Lower lobe of right lung (tissue), 2 donors: ENCODE results near the gene ASB7. TPM values are rescaled to one million over a fixed set of nuclear protein-coding genes. Genes with fewer than 3 reads are reported as not detected.

ENCODE experiments used
- ATAC-seq, 2 donors: fragments of 200-7000 bp; cut with Tn5 transposase; one replicate each; pipeline ENCODE4 v1.9.1; 2020 to 2022; ENCODE audit warnings: mild to moderate bottlenecking in 2 of 2, moderate library complexity in 2 of 2
- DNase-seq: peaks from one replicate; pipeline ENCODE4 v3.0.0-alpha.2; 2020
- H3K27ac ChIP-seq: fragments of 200-600 bp; one replicate; pipeline ENCODE4 v1.8.0; 2022
- H3K27me3 ChIP-seq: fragments of 200-600 bp; one replicate; pipeline ENCODE4 v1.8.0; 2022; ENCODE audit warnings: low read depth
- H3K36me3 ChIP-seq: fragments of 200-600 bp; one replicate; pipeline ENCODE4 v1.8.0; 2022; ENCODE audit warnings: mild to moderate bottlenecking
- H3K4me1 ChIP-seq: fragments of 200-600 bp; one replicate; pipeline ENCODE4 v1.8.0; 2022
- H3K4me3 ChIP-seq: fragments of 200-600 bp; one replicate; pipeline ENCODE4 v1.8.0; 2022; ENCODE audit warnings: mild to moderate bottlenecking
- H3K9me3 ChIP-seq: fragments of 200-600 bp; one replicate; pipeline ENCODE4 v1.8.0; 2022
- intact Hi-C: fragments of 100-400 bp; cut with DNase I; formaldehyde crosslinking; loops from one replicate; pipeline ENCODE4 v1.11.0; 2022
- total RNA-seq: library from RNA; stranded (reverse); fragmentation: NEBNext Ultra II Directional; extraction: Animal tissue kit (Norgen Biotek cat#: 25700); gene quantifications from one replicate; pipeline ENCODE4 v1.2.1, GENCODE V29; 2021
- TF ChIP-seq, protein P1 (sequence below): fragments of 200-600 bp; IDR thresholded peaks from one replicate; pipeline ENCODE4 v1.8.0; 2022; ENCODE audit warnings: antibody characterized with exemption, mild to moderate bottlenecking
- donor health status: DM: no; HTN: yes; CAD: no; lungs with severe emphysema.

The ASB7 gene
- total RNA-seq, 1 donor from 2014 or later: 14.3 TPM

DNA sequence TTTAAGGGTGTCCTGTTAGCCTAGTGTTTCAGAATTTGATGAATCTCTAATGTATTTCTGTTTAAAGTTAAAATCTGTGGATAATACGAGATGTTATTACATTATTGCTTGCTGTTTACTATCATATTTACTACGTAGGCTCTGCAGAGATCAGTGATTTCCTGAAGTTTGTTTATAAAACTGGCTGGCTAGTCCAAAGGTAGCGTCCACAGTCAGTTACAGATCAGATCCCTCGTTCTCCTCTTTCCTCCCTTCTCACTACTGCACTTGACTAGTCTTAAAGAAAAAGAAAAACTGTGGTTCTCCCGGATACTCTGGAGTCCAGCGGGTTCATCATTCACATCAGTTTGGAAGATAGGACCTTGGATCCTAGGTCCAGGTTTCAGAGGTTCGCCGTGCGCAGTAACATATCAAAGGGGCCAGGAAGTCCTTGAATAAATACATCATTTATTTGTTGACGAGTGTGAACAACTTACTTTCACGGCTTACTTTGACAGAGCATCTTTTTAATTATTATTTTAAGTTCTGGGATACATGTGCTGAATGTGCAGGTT is 35.9 kb downstream of the ASB7 start:
- peaks cover 12% of the 10 kb centered on the region for H3K4me1 ChIP-seq

DNA sequence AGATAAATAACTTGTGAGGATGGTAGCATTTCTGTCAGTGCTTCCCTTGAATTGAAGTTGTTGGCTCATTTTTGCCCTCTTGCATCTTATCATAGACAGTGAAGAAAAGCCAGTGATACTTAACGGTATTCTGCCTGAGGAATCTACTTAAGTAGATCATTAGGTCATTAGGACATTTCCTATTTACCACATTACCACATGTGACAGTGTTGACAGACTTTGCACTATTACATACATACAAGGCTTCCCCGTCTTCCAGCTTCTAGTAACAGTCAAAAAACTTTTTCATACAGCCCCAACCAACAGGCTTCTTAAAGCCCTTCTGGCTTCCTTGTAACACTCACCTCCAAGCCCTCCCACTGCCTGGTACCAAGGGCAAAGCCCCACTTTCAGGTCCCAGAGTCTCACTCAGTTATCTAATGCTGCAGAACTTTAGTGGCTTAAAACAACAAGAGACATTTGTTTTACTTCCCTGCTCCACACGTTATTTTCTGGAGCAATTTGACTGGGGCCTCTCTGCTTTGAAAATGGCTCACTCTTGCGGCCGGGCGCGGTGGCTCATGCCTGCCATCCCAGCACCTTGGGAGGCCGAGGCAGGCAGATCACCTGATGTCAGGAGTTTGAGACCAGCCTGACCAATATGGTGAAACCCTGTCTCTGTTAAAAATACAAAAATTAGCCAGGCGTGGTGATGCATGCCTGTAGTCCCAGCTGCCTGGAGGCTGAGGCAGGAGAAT is 40.0 kb downstream of the ASB7 start:
- intact Hi-C loops: no loop called here
- Histone ChIP-seq H3K9me3 (no peaks in the 10 kb centered on the region), H3K27ac (no peak overlapping the region), H3K4me1 (peaks cover 12% of the 10 kb centered on the region), H3K36me3 (peaks cover 3% of the 10 kb centered on the region), H3K27me3 (no peaks in the 10 kb centered on the region), H3K4me3 (no peak overlapping the region)
- TF ChIP-seq, protein P1, sequence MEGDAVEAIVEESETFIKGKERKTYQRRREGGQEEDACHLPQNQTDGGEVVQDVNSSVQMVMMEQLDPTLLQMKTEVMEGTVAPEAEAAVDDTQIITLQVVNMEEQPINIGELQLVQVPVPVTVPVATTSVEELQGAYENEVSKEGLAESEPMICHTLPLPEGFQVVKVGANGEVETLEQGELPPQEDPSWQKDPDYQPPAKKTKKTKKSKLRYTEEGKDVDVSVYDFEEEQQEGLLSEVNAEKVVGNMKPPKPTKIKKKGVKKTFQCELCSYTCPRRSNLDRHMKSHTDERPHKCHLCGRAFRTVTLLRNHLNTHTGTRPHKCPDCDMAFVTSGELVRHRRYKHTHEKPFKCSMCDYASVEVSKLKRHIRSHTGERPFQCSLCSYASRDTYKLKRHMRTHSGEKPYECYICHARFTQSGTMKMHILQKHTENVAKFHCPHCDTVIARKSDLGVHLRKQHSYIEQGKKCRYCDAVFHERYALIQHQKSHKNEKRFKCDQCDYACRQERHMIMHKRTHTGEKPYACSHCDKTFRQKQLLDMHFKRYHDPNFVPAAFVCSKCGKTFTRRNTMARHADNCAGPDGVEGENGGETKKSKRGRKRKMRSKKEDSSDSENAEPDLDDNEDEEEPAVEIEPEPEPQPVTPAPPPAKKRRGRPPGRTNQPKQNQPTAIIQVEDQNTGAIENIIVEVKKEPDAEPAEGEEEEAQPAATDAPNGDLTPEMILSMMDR: no peak
- ATAC-seq (peak in 1 of 2 donors; percentile 21), DNase-seq (no peak)

More for the DNA sequence above, 35.9 kb downstream of the ASB7 start:
- no peak for ATAC-seq
- Histone ChIP-seq H3K4me3 (no peak overlapping the region), H3K27me3 (no peaks in the 10 kb centered on the region), H3K9me3 (no peaks in the 10 kb centered on the region), H3K27ac (no peak overlapping the region), H3K36me3 (no peaks in the 10 kb centered on the region)
- TF ChIP-seq, protein P1: no peak
- no peak for DNase-seq
- intact Hi-C loops: loop anchor here (10.0 kb wide), 1 partner anchor 367 kb away; no protein-coding TSS in a partner anchor

DNA sequence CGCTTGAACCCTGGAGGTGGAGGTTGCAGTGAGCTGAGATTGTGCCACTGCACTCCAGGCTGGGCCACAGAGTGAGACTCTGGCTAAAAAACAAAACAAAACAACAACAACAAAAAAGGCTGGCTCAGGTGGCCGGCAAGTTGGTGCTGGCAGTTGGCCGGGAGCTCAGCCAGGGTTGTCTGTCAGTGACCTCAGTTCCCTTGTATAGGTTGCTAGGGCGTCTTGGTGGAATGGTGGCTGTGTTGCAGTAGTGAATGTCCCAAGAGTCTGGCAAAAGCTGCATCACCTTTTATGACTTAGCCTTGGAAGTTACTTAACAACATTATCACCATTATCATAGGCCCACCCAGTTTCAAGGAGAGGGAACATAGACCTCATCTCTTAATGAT is 40.6 kb downstream of the ASB7 start:
- DNase-seq (no peak), ATAC-seq (no peak)
- TF ChIP-seq, protein P1: no peak

DNA sequence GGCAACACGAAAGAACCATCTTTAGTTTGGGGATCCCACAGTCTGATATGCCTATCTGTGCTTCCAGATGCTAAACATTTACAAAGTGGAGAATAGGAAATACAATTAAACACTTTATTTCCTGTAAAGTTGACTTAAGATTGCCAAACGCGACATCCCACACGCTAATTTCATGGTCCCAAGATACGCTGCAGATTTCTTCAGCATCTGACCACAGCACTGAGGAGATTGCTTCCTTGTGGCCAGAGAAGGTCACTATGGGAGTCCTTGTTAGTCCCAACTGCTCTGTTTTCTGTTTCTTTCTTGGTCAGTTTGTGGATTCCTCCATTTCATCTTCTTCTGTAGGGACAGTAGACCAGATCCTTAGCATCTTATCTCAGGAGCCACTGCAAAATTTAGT is 43.3 kb downstream of the ASB7 start:
- Histone ChIP-seq H3K4me1 (peaks cover 12% of the 10 kb centered on the region), H3K27ac (no peak overlapping the region), H3K9me3 (no peaks in the 10 kb centered on the region), H3K4me3 (no peak overlapping the region), H3K27me3 (no peaks in the 10 kb centered on the region), H3K36me3 (peaks cover 16% of the 10 kb centered on the region)
- DNase-seq: no peak
- TF ChIP-seq, protein P1: no peak
- intact Hi-C loops: no loop called here
- no peak for ATAC-seq

More for the DNA sequence above, 40.6 kb downstream of the ASB7 start:
- no peaks in the 10 kb centered on the region for H3K27me3 ChIP-seq
- intact Hi-C loops: no loop called here
- no peak overlapping the region for H3K4me3 ChIP-seq
- no peak overlapping the region for H3K27ac ChIP-seq
- H3K4me1 ChIP-seq: peaks cover 12% of the 10 kb centered on the region
- H3K9me3 ChIP-seq: no peaks in the 10 kb centered on the region
- H3K36me3 ChIP-seq: peaks cover 8% of the 10 kb centered on the region

DNA sequence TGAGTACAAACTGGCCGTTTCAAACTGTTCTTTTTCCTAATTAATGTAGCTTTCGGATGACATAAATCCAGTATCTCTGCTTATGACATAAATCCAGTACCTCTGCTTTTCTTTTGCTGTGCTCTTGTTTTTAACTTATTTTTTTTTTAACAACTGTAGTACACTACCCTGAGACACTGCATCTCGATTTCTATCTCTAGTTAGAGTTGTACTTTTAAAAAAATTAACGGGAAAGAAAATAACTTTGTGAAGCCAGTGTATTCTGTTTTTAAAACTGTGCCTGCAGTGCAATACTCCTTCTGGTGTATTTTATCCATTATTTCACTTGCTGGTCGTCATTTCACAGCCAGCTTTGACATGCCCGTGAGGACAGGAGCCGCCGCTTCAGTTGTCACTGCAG is 46.6 kb downstream of the ASB7 start:
- ATAC-seq (no peak), DNase-seq (no peak)
- Histone ChIP-seq H3K9me3 (no peaks in the 10 kb centered on the region), H3K27ac (no peak overlapping the region), H3K27me3 (no peaks in the 10 kb centered on the region), H3K36me3 (peaks cover 16% of the 10 kb centered on the region), H3K4me3 (no peak overlapping the region), H3K4me1 (peaks cover 2% of the 10 kb centered on the region)
- intact Hi-C loops: no loop called here
- TF ChIP-seq, protein P1: no peak
